ENCODE data around the gene KCTD16.

KCTD16 gene

GRCh38 chr5:144122081-144122480 is 48.6 kb upstream of the KCTD16 start:
- Histone ChIP-seq H3K36me3 (ENCODE audit: control insufficient read depth in 2 of 2, insufficient read depth in 1 of 2, low read length in 2 of 2) (no peaks in the 10 kb centered on the region), H3K27ac (ENCODE audit: extremely low read depth, low read depth, low read length) (no peak overlapping the region), H3K9me3 (ENCODE audit: control insufficient read depth, insufficient read depth, low read depth, low read length) (no peaks in the 10 kb centered on the region), H3K4me1 (ENCODE audit: control insufficient read depth, insufficient read depth, low read length) (no peaks in the 10 kb centered on the region), H3K4me3 (ENCODE audit: low read depth, low read length) (no peak overlapping the region)
- ChIA-PET POLR2A (no interaction called here), CTCF (interaction anchor here (0.6 to 1.3 kb wide), 3 partner anchors 11 to 347 kb away, joined by 3 to 5 read pairs (median 3); no protein-coding TSS in a partner anchor)
- TF ChIP-seq ZEB2 (tag by site-specific recombination; IDR thresholded peaks at IDR 0.05) (no peak), GLI4 (tag by site-specific recombination; IDR thresholded peaks at IDR 0.05) (no peak), HOXD13 (CRISPR knock-in tag; IDR thresholded peaks at IDR 0.05; ENCODE audit: borderline replicate concordance) (no peak), ZNF280C (tag by site-specific recombination; IDR thresholded peaks at IDR 0.05) (no peak)

- no peak overlapping the region for H3K4me3 ChIP-seq (ENCODE audit: low read depth, low read length)
- H3K9me3 ChIP-seq (ENCODE audit: control insufficient read depth, insufficient read depth, low read depth, low read length): no peaks in the 10 kb centered on the region
- no peaks in the 10 kb centered on the region for H3K4me1 ChIP-seq (ENCODE audit: control insufficient read depth, insufficient read depth, low read length)
- TF ChIP-seq INSM2 (tag by site-specific recombination; IDR thresholded peaks at IDR 0.05) (no peak), ZNF140 (tag by site-specific recombination; IDR thresholded peaks at IDR 0.05) (no peak), ZFP69B (tag by site-specific recombination; IDR thresholded peaks at IDR 0.05) (no peak), MYNN (tag by site-specific recombination; IDR thresholded peaks at IDR 0.05; ENCODE audit: borderline replicate concordance) (no peak), SCRT1 (tag by site-specific recombination; IDR thresholded peaks at IDR 0.05; ENCODE audit: borderline replicate concordance) (no peak), ZBTB44 (tag by site-specific recombination; IDR thresholded peaks at IDR 0.05) (no peak), KLF7 (tag by site-specific recombination; IDR thresholded peaks at IDR 0.05; ENCODE audit: borderline replicate concordance) (no peak), ZNF654 (tag by site-specific recombination; IDR thresholded peaks at IDR 0.05; ENCODE audit: low read depth) (no peak), ZNF843 (tag by site-specific recombination; IDR thresholded peaks at IDR 0.05) (no peak), ZNF449 (tag by site-specific recombination; IDR thresholded peaks at IDR 0.05) (no peak), ZNF830 (tag by site-specific recombination; IDR thresholded peaks at IDR 0.05; ENCODE audit: low read depth) (no peak), ZNF19 (tag by site-specific recombination; IDR thresholded peaks at IDR 0.05; ENCODE audit: low read depth) (no peak), PRDM4 (tag by site-specific recombination; IDR thresholded peaks at IDR 0.05) (no peak)
- no peak overlapping the region for H3K27ac ChIP-seq (ENCODE audit: extremely low read depth, low read depth, low read length)
- ChIA-PET CTCF (interaction anchor here (0.6 kb wide), 1 partner anchor 346 kb away, joined by 3 read pairs; no protein-coding TSS in a partner anchor), POLR2A (no interaction called here)
- H3K36me3 ChIP-seq (ENCODE audit: control insufficient read depth in 2 of 2, insufficient read depth in 1 of 2, low read length in 2 of 2): no peaks in the 10 kb centered on the region
Measured at GRCh38 chr5:144122641-144123040, 48.0 kb upstream of the KCTD16 start.
